ENCODE data around the gene SINHCAF. TPM values are rescaled to one million over a fixed set of nuclear protein-coding genes. Genes with fewer than 3 reads are reported as not detected.
A peak's percentile ranks its signal among the peaks of the same experiment; 100 is the strongest.

Gene SINHCAF
- total RNA-seq, 2 donors from 2014 or later = 160 to 222 TPM

GRCh38 chr12:31353750-31354708 lies 28.1 kb upstream of the SINHCAF start:
- Mint-ChIP-seq H3K27me3 (peaks cover 6% of the 10 kb centered on the region), H3K9me3 (no peaks in the 10 kb centered on the region), H3K27ac (no peak overlapping the region), H3K36me3 (ENCODE audit: low read depth) (no peaks in the 10 kb centered on the region), H3K4me1 (no peaks in the 10 kb centered on the region), H3K4me3 (no peak overlapping the region)
- no peak for ATAC-seq (replicated peaks)

- no peak overlapping the region for H3K4me3 Mint-ChIP-seq
- H3K27ac Mint-ChIP-seq = peak overlapping the region; percentile 7
- no peak for ATAC-seq (replicated peaks)
- H3K36me3 Mint-ChIP-seq (ENCODE audit: low read depth) = no peaks in the 10 kb centered on the region
- H3K27me3 Mint-ChIP-seq = no peaks in the 10 kb centered on the region
- no peaks in the 10 kb centered on the region for H3K9me3 Mint-ChIP-seq
- peaks cover 4% of the 10 kb centered on the region for H3K4me1 Mint-ChIP-seq
Measured at GRCh38 chr12:31346267-31346666, 20.3 kb upstream of the SINHCAF start.

GRCh38 chr12:31343139-31343538 lies 17.2 kb upstream of the SINHCAF start:
- H3K4me1 Mint-ChIP-seq = peaks cover 4% of the 10 kb centered on the region
- no peaks in the 10 kb centered on the region for H3K27me3 Mint-ChIP-seq
- no peaks in the 10 kb centered on the region for H3K36me3 Mint-ChIP-seq (ENCODE audit: low read depth)
- ATAC-seq (replicated peaks) = no peak
- H3K4me3 Mint-ChIP-seq = no peak overlapping the region
- no peak overlapping the region for H3K27ac Mint-ChIP-seq
- no peaks in the 10 kb centered on the region for H3K9me3 Mint-ChIP-seq

GRCh38 chr12:31342286-31342685 lies 16.3 kb upstream of the SINHCAF start:
- no peaks in the 10 kb centered on the region for H3K36me3 Mint-ChIP-seq (ENCODE audit: low read depth)
- no peak overlapping the region for H3K27ac Mint-ChIP-seq
- H3K27me3 Mint-ChIP-seq = no peaks in the 10 kb centered on the region
- H3K4me3 Mint-ChIP-seq = no peak overlapping the region
- no peaks in the 10 kb centered on the region for H3K9me3 Mint-ChIP-seq
- peaks cover 4% of the 10 kb centered on the region for H3K4me1 Mint-ChIP-seq
- no peak for ATAC-seq (replicated peaks)

- Mint-ChIP-seq H3K4me1 (no peaks in the 10 kb centered on the region), H3K9me3 (no peaks in the 10 kb centered on the region), H3K27me3 (no peaks in the 10 kb centered on the region), H3K36me3 (ENCODE audit: low read depth) (no peaks in the 10 kb centered on the region), H3K27ac (no peak overlapping the region), H3K4me3 (no peak overlapping the region)
- no peak for ATAC-seq (replicated peaks)
Measured at GRCh38 chr12:31339831-31340622, 14.1 kb upstream of the SINHCAF start.

- Mint-ChIP-seq H3K4me3 (no peak overlapping the region), H3K9me3 (no peaks in the 10 kb centered on the region), H3K4me1 (no peaks in the 10 kb centered on the region), H3K27ac (no peak overlapping the region), H3K36me3 (ENCODE audit: low read depth) (no peaks in the 10 kb centered on the region), H3K27me3 (no peaks in the 10 kb centered on the region)
- ATAC-seq (replicated peaks) = no peak
Measured at GRCh38 chr12:31337952-31338351, 12.0 kb upstream of the SINHCAF start.

GRCh38 chr12:31331242-31331641 lies 5.3 kb upstream of the SINHCAF start:
- Mint-ChIP-seq H3K36me3 (ENCODE audit: low read depth) (peaks cover 1% of the 10 kb centered on the region), H3K4me3 (no peak overlapping the region), H3K27me3 (no peaks in the 10 kb centered on the region), H3K27ac (no peak overlapping the region), H3K9me3 (no peaks in the 10 kb centered on the region), H3K4me1 (no peaks in the 10 kb centered on the region)
- ATAC-seq (replicated peaks) = no peak

- Mint-ChIP-seq H3K4me3 (peak overlapping the region; percentile 93), H3K27me3 (no peaks in the 10 kb centered on the region), H3K4me1 (peaks cover 2% of the 10 kb centered on the region), H3K36me3 (ENCODE audit: low read depth) (peaks cover 43% of the 10 kb centered on the region), H3K27ac (no peak overlapping the region), H3K9me3 (no peaks in the 10 kb centered on the region)
- ATAC-seq (replicated peaks) = no peak
Measured at GRCh38 chr12:31326736-31327659, 1.0 kb upstream of the SINHCAF start.

- Mint-ChIP-seq H3K4me1 (peaks cover 16% of the 10 kb centered on the region), H3K36me3 (ENCODE audit: low read depth) (peaks cover 58% of the 10 kb centered on the region), H3K27ac (peak overlapping the region; percentile 97), H3K27me3 (no peaks in the 10 kb centered on the region), H3K9me3 (no peaks in the 10 kb centered on the region), H3K4me3 (peak overlapping the region; percentile 93)
- ATAC-seq (replicated peaks) = peak; percentile 2
Measured at GRCh38 chr12:31325524-31325875, 450 bp downstream of the SINHCAF start.

GRCh38 chr12:31324845-31325523 lies 966 bp downstream of the SINHCAF start:
- no peaks in the 10 kb centered on the region for H3K27me3 Mint-ChIP-seq
- peak overlapping the region; percentile 93 for H3K4me3 Mint-ChIP-seq
- H3K9me3 Mint-ChIP-seq = no peaks in the 10 kb centered on the region
- peaks cover 22% of the 10 kb centered on the region for H3K4me1 Mint-ChIP-seq
- peaks cover 63% of the 10 kb centered on the region for H3K36me3 Mint-ChIP-seq (ENCODE audit: low read depth)
- ATAC-seq (replicated peaks) = no peak
- H3K27ac Mint-ChIP-seq = peak overlapping the region; percentile 97

- Mint-ChIP-seq H3K4me1 (peaks cover 29% of the 10 kb centered on the region), H3K4me3 (peak overlapping the region; percentile 93), H3K27me3 (no peaks in the 10 kb centered on the region), H3K9me3 (no peaks in the 10 kb centered on the region), H3K36me3 (ENCODE audit: low read depth) (peaks cover 70% of the 10 kb centered on the region), H3K27ac (peak overlapping the region; percentile 97)
- peak; percentile 41 for ATAC-seq (replicated peaks)
Measured at GRCh38 chr12:31324116-31324844, 1.7 kb downstream of the SINHCAF start.

GRCh38 chr12:31323391-31324115 lies 2.4 kb downstream of the SINHCAF start:
- no peaks in the 10 kb centered on the region for H3K9me3 Mint-ChIP-seq
- peak overlapping the region; percentile 97 for H3K27ac Mint-ChIP-seq
- peaks cover 32% of the 10 kb centered on the region for H3K4me1 Mint-ChIP-seq
- H3K27me3 Mint-ChIP-seq = no peaks in the 10 kb centered on the region
- peak overlapping the region; percentile 93 for H3K4me3 Mint-ChIP-seq
- peaks cover 77% of the 10 kb centered on the region for H3K36me3 Mint-ChIP-seq (ENCODE audit: low read depth)
- peak; percentile 42 for ATAC-seq (replicated peaks)

Measured in activated T-helper 17 cell treated with anti-CD3 and anti-CD28 coated beads, Interleukin-2, amount 50 U/mL, for 72 hours (primary cell).